Measurements from ENCODE around the gene TMEM156.

DNA sequence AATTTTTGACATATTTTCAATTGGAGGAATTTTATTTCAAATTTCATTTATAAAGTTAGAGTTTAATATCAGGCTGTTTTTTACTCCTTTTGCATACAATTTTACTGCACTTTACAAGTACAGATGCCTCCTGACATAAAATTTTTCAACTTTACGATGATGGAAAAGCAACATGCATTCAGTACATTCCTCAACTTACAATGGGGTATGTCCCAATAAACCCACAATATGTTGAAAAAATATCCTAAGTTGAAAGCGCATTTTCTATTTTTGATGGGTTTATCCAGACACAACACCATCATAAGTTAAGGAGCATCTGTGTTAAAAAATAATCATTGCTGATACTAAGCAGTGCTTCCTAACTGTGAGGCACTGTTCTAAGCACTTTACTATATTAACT, 34.2 kb upstream of the TMEM156 start:
- TF ChIP-seq, protein P1, sequence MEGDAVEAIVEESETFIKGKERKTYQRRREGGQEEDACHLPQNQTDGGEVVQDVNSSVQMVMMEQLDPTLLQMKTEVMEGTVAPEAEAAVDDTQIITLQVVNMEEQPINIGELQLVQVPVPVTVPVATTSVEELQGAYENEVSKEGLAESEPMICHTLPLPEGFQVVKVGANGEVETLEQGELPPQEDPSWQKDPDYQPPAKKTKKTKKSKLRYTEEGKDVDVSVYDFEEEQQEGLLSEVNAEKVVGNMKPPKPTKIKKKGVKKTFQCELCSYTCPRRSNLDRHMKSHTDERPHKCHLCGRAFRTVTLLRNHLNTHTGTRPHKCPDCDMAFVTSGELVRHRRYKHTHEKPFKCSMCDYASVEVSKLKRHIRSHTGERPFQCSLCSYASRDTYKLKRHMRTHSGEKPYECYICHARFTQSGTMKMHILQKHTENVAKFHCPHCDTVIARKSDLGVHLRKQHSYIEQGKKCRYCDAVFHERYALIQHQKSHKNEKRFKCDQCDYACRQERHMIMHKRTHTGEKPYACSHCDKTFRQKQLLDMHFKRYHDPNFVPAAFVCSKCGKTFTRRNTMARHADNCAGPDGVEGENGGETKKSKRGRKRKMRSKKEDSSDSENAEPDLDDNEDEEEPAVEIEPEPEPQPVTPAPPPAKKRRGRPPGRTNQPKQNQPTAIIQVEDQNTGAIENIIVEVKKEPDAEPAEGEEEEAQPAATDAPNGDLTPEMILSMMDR (IDR thresholded peaks at IDR 0.05; ENCODE audit: borderline replicate concordance, extremely low read depth, low read length, poor library complexity, severe bottlenecking) = no peak
- no peak for TF ChIP-seq EZH2 (IDR thresholded peaks at IDR 0.05; ENCODE audit: borderline replicate concordance, low read depth, low read length, severe bottlenecking)
